Astrocyte (in vitro differentiated cells and primary cell): ENCODE results near the gene CYP19A1. TPM values are rescaled to one million over a fixed set of nuclear protein-coding genes. Genes with fewer than 3 reads are reported as not detected.

ENCODE experiments used
- DNase-seq: peaks from one replicate; pipeline ENCODE4 v3.0.0-alpha.2; 2010; ENCODE audit warnings: low read depth
- FAIRE-seq: peaks from 2 replicates; lab custom pipeline; 2011; peaks lifted over from hg19 to GRCh38; lab: Jason Lieb, UNC
- H2AFZ ChIP-seq: 2 replicates; pipeline ENCODE4 v1.6.0; 2012; ENCODE audit warnings: low read depth, low read length, inconsistent platforms
- H3K27ac ChIP-seq: 2 replicates; pipeline ENCODE4 v1.5.1; 2011; ENCODE audit warnings: low read depth, low read length, inconsistent platforms
- H3K27me3 ChIP-seq: 2 replicates; pipeline ENCODE4 v1.6.0; 2011; ENCODE audit warnings: low read length, inconsistent platforms; ENCODE audit not compliant: insufficient read depth
- H3K36me3 ChIP-seq: 2 replicates; pipeline ENCODE4 v1.5.1; 2011; ENCODE audit warnings: low read length, inconsistent platforms; ENCODE audit not compliant: insufficient read depth
- H3K4me1 ChIP-seq: 2 replicates; pipeline ENCODE4 v1.5.1; 2011; ENCODE audit warnings: low read length, inconsistent platforms; ENCODE audit not compliant: insufficient read depth
- H3K4me2 ChIP-seq: 2 replicates; pipeline ENCODE4 v1.6.0; 2012; ENCODE audit warnings: low read length, inconsistent platforms
- H3K4me3 ChIP-seq: 2 replicates; pipeline ENCODE4 v1.5.1; 2011; ENCODE audit warnings: low read depth, mild to moderate bottlenecking, low read length, inconsistent platforms; ENCODE audit not compliant: insufficient read depth
- H3K79me2 ChIP-seq: 2 replicates; pipeline ENCODE4 v1.6.0; 2012; ENCODE audit warnings: mild to moderate bottlenecking, low read length, inconsistent platforms; ENCODE audit not compliant: insufficient read depth
- H3K9ac ChIP-seq: 2 replicates; pipeline ENCODE4 v1.6.0; 2012; ENCODE audit warnings: mild to moderate bottlenecking, low read length, inconsistent platforms
- H3K9me3 ChIP-seq: 2 replicates; pipeline ENCODE4 v1.5.1; 2012; ENCODE audit warnings: low read depth, mild to moderate bottlenecking, low read length, inconsistent platforms; ENCODE audit not compliant: insufficient read depth
- H4K20me1 ChIP-seq: 2 replicates; pipeline ENCODE4 v1.6.0; 2012; ENCODE audit warnings: low read length, inconsistent platforms; ENCODE audit not compliant: insufficient read depth
- H3K27ac Mint-ChIP-seq: one replicate; pipeline ENCODE4 v1.8.0; 2021; ENCODE audit warnings: mild to moderate bottlenecking, mixed read lengths; ENCODE audit not compliant: unreplicated experiment
- H3K27me3 Mint-ChIP-seq: one replicate; pipeline ENCODE4 v1.8.0; 2021; ENCODE audit warnings: low read depth, mixed read lengths; ENCODE audit not compliant: unreplicated experiment
- H3K36me3 Mint-ChIP-seq: one replicate; pipeline ENCODE4 v1.8.0; 2021; ENCODE audit warnings: low read depth, mixed read lengths; ENCODE audit not compliant: unreplicated experiment
- H3K4me1 Mint-ChIP-seq: one replicate; pipeline ENCODE4 v1.8.0; 2021; ENCODE audit warnings: low read depth, mixed read lengths; ENCODE audit not compliant: unreplicated experiment
- H3K4me3 Mint-ChIP-seq: one replicate; pipeline ENCODE4 v1.8.0; 2021; ENCODE audit warnings: mild to moderate bottlenecking, moderate library complexity, mixed read lengths; ENCODE audit not compliant: unreplicated experiment
- H3K9me3 Mint-ChIP-seq: one replicate; pipeline ENCODE4 v1.8.0; 2021; ENCODE audit warnings: mild to moderate bottlenecking, mixed read lengths; ENCODE audit not compliant: unreplicated experiment
- EZH2 ChIP-seq: IDR thresholded peaks from 2 replicates; pipeline ENCODE4 v1.6.1; 2012; ENCODE audit warnings: mild to moderate bottlenecking, low read length, inconsistent platforms; ENCODE audit not compliant: insufficient read depth
- total RNA-seq: library from RNA; stranded (reverse); gene quantifications from 2 replicates; pipeline ENCODE4 v1.2.1, GENCODE V29; 2021
- TF ChIP-seq, protein P1 (sequence below): IDR thresholded peaks from 2 replicates; pipeline ENCODE4 v1.5.1; 2011; ENCODE audit warnings: low read depth, mild to moderate bottlenecking, inconsistent platforms, low read length, moderate library complexity; ENCODE audit not compliant: insufficient read depth

Gene CYP19A1
- total RNA-seq, 1 donor from 2014 or later, result 0.75 TPM

DNA sequence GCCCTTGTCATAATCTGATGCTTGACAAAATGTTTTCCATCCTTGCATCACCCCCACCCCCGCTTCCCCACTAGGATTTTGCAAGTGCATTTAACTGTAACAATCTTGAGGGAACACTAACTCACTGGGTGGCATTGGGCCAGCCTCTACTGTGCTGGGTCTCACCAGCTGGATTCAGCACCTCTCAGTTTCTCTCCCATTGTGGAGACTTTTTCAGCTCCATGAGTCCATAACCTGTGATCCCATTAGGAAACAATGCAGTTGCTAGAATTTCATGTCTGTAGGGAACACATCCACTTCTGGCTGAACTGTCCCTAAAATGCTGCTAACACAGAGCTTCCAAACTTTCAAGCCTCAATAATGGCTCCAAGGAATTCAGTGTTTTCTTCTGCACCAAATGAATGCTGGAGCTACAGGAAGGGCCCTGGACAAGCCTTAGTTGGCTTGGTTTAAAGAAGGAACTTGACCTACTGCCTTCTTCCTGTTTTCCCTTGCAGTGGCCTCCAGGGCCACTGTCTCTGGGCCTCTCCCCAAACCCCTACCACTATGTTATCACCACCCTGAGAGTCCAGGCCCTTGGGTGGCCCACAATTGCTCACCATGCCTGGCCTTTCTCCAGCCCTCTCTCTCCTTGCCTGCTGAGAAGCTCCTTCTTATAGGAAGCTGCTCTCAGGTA is 15.6 kb downstream of the CYP19A1 start:
- FAIRE-seq, result no peak
- no peak overlapping the region for H3K27ac Mint-ChIP-seq

DNA sequence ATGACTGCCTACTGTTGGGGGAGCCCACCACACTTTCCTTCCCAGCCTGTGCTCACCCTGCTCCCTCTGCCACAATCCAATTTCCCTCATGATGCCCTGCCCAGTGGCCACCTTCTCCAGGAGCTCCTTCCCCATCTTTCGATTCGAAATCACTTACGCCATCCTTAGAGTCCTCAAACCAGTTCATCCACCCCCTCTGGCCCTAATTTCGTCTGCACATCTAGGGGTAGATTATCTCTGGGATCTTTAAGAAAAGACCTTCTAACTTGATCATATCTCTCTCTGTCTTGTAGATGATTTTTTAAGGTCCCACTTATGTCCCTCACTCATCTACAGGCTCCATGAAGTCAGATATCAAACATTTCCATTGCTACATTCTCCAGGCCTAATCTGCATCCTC is 17.1 kb downstream of the CYP19A1 start:
- H3K4me1 Mint-ChIP-seq, result peaks cover 12% of the 10 kb centered on the region
- TF ChIP-seq, protein P1, sequence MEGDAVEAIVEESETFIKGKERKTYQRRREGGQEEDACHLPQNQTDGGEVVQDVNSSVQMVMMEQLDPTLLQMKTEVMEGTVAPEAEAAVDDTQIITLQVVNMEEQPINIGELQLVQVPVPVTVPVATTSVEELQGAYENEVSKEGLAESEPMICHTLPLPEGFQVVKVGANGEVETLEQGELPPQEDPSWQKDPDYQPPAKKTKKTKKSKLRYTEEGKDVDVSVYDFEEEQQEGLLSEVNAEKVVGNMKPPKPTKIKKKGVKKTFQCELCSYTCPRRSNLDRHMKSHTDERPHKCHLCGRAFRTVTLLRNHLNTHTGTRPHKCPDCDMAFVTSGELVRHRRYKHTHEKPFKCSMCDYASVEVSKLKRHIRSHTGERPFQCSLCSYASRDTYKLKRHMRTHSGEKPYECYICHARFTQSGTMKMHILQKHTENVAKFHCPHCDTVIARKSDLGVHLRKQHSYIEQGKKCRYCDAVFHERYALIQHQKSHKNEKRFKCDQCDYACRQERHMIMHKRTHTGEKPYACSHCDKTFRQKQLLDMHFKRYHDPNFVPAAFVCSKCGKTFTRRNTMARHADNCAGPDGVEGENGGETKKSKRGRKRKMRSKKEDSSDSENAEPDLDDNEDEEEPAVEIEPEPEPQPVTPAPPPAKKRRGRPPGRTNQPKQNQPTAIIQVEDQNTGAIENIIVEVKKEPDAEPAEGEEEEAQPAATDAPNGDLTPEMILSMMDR, result no peak
- no peak for TF ChIP-seq EZH2
- Histone ChIP-seq H3K79me2 (no peaks in the 10 kb centered on the region), H3K27ac (no peak overlapping the region), H3K4me1 (no peaks in the 10 kb centered on the region), H3K4me2 (no peak overlapping the region), H2AFZ (no peak overlapping the region), H3K4me3 (no peak overlapping the region), H3K27me3 (peaks cover 5% of the 10 kb centered on the region), H3K9me3 (no peaks in the 10 kb centered on the region), H3K9ac (no peak overlapping the region), H4K20me1 (no peaks in the 10 kb centered on the region), H3K36me3 (no peaks in the 10 kb centered on the region)
- FAIRE-seq (no peak), DNase-seq (no peak)
- no peak overlapping the region for H3K27ac Mint-ChIP-seq
- H3K36me3 Mint-ChIP-seq, result no peaks in the 10 kb centered on the region
- H3K4me3 Mint-ChIP-seq, result no peak overlapping the region
- H3K27me3 Mint-ChIP-seq, result peaks cover 21% of the 10 kb centered on the region
- peaks cover 3% of the 10 kb centered on the region for H3K9me3 Mint-ChIP-seq

More for the DNA sequence above, 15.6 kb downstream of the CYP19A1 start:
- Histone ChIP-seq H3K4me2 (no peak overlapping the region), H3K79me2 (no peaks in the 10 kb centered on the region), H3K9ac (no peak overlapping the region), H2AFZ (no peak overlapping the region), H3K4me1 (no peaks in the 10 kb centered on the region), H3K27me3 (peaks cover 7% of the 10 kb centered on the region), H3K4me3 (no peak overlapping the region), H4K20me1 (no peaks in the 10 kb centered on the region), H3K9me3 (no peaks in the 10 kb centered on the region), H3K27ac (no peak overlapping the region), H3K36me3 (no peaks in the 10 kb centered on the region)
- peaks cover 26% of the 10 kb centered on the region for H3K27me3 Mint-ChIP-seq
- no peak for DNase-seq
- no peak overlapping the region for H3K4me3 Mint-ChIP-seq
- peaks cover 3% of the 10 kb centered on the region for H3K9me3 Mint-ChIP-seq
- no peaks in the 10 kb centered on the region for H3K36me3 Mint-ChIP-seq
- no peak for TF ChIP-seq EZH2
- TF ChIP-seq, protein P1, result no peak
- peaks cover 12% of the 10 kb centered on the region for H3K4me1 Mint-ChIP-seq

DNA sequence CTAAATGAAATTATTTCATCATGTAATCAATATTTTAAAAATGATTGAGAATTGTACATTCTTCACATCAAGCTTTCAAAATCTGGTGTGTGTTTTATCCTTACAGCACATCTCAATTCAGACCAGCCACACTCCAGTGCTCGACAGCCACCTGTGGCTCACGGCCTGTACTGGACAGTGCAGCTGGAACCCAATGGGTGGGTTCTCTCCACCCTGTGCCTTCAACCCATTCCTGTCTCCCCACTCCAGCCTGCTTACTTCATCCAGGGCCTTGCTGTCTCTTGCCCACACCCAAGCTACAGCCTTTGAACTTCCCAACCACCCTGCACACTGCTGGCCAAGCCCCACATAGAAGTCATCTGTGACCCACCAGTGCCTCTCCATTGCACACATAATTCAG is 17.6 kb downstream of the CYP19A1 start:
- no peak for TF ChIP-seq EZH2
- TF ChIP-seq, protein P1, result no peak
- H3K9me3 Mint-ChIP-seq, result peaks cover 3% of the 10 kb centered on the region
- peaks cover 12% of the 10 kb centered on the region for H3K4me1 Mint-ChIP-seq
- H3K27me3 Mint-ChIP-seq, result peaks cover 17% of the 10 kb centered on the region
- no peaks in the 10 kb centered on the region for H4K20me1 ChIP-seq
- FAIRE-seq (no peak), DNase-seq (no peak)
- no peak overlapping the region for H3K4me3 ChIP-seq
- no peaks in the 10 kb centered on the region for H3K4me1 ChIP-seq
- no peak overlapping the region for H3K9ac ChIP-seq
- no peak overlapping the region for H3K4me3 Mint-ChIP-seq
- H3K4me2 ChIP-seq, result no peak overlapping the region
- H3K9me3 ChIP-seq, result no peaks in the 10 kb centered on the region
- H3K36me3 Mint-ChIP-seq, result no peaks in the 10 kb centered on the region
- H3K36me3 ChIP-seq, result no peaks in the 10 kb centered on the region
- H3K27ac Mint-ChIP-seq, result no peak overlapping the region
- no peak overlapping the region for H2AFZ ChIP-seq
- no peaks in the 10 kb centered on the region for H3K79me2 ChIP-seq
- no peak overlapping the region for H3K27ac ChIP-seq
- H3K27me3 ChIP-seq, result peaks cover 5% of the 10 kb centered on the region
